HG03565 (cell line): ENCODE data around the gene STK10.

Source experiments
- ATAC-seq: cut with Tn5 transposase; IDR thresholded peaks from one replicate; pipeline ENCODE4 v1.9.1; 2021; ENCODE audit warnings: mild to moderate bottlenecking, moderate library complexity; ENCODE audit not compliant: unreplicated experiment

STK10 gene

DNA sequence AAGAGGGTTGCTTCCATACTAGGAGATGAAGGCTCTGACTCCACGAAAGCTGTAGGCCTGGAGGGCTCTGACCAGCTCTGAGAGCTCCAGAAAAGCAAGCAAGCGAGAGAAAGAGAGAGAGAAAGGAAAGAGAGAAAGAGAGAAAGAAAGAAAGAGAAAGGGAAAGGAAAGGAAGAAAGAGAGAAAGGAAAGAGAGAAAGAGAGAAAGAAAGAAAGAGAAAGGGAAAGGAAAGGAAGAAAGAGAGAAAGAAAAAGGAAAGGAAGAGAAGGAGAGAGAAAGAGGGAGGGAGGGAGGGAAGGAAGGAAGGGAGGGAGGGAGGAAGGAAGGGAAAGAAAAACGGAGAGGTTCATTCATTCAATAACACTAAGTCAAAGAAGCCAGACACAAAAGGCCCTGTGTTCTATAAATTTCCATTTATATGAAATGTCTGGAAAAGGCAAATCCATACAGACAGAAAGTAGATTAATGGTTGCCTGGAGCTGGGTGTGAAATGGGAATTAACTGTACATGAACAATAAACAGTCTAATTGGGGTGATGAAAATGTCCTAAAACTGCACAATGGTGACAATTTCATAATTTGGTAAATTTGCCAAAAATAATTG is 1.8 kb upstream of the STK10 start:
- no peak for ATAC-seq

DNA sequence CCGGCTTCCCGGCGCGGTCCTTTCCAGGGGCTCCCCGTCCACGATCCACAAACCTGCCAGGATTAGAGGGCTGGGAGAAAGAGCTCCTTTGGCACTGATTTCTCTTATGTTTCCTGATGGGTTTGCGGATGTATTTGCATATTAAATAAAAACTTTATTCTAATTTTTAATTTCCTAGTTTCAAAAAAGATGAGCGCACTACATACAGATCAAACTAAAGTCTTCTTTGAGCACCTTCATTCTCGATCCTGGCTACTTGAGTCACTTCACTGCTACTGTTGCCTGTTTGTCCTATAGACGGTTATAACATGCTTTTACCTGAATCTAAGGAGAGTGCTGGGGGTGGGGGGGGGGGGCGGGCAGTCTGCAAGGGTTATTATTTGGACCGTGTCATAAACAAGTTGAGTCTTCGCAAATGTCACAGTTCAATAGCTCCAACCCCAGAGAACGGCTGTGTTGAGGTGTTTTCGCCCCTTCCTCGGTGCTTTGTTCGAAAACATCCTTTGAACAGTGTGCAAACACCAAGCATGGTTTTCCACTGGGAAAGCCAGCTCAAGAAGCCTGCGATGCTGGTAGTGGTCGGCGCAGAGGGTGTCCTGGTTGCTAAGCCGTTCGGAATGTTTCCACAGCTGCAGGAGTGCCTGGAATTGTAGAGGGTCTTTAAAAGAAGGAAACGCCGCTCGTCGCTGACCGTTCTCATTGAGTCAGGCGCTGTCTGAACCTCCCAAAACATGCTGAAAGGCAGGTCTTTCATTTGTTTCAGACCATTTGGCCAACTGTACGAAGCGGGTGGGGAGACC is 1.1 kb upstream of the STK10 start:
- ATAC-seq: no peak

DNA sequence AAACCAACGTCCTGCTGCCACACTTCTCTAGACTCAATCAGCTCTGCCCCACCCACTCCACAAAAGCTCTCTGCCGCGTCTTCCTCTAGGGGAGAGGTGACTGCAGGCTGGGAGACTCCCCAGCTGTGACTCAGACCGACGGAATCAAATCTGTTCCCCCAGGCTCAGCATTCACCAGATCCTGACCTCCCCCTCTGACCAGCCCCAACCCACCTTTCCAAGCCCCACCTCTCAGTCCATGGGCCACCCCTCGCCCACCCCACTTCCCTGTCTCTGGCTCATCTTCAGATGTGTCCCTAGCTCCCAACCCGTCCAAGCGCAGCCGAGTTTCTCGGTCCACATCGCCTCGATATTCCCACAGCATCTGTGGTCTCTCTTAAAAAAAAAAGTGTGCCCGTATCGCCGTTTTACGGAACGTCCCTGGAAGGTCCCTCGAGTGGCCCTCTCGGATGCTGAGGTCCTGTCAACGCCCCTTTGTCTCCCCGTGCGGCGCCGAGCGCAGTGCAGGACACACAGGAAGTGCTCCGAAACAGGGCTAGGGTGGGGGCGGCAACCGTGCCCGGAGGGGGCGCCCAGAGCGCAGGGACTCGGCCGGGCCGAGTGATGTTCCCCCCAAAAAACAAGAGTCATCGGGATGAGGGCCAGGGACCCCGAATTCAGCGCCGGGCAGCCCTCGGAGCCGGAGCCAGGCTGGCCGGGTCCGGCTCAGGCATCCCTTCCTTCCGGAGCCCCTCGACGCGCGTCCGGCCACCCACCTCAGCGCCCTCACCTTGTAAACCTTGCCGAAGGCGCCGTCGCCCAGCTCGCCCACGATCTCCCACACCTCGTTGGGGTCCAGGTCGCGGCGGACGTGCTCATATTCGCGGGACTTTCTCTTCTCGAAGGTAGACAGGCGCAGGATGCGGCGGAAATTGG is 649 bp downstream of the STK10 start:
- ATAC-seq: no peak

DNA sequence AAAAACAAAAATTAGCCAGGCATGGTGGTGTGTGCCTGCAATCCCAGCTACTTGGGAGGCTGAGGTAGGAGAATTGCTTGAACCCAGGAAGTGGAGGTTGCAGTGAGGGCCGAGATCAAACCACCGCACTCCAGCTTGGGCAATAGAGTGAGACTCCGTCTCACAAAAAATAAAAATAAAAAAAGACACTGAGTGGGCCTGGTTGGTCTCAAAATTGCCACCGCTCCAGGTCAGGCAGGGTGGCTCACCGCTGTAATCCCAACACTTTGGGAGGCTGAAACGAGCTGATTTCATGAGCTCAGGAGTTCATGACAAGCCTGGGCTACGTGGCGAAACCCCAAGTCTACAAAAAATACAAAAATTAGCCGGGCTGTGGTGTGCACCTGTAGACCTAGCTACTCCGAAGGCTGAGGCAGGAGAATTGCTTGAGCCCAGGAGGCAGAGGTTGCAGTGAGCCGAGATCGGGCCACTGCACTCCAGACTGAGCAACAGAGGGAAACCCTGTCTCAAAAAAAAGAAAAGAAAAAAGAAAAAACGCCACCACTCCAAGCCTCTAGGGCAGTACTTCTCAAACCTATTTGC is 1.8 kb downstream of the STK10 start:
- no peak for ATAC-seq

DNA sequence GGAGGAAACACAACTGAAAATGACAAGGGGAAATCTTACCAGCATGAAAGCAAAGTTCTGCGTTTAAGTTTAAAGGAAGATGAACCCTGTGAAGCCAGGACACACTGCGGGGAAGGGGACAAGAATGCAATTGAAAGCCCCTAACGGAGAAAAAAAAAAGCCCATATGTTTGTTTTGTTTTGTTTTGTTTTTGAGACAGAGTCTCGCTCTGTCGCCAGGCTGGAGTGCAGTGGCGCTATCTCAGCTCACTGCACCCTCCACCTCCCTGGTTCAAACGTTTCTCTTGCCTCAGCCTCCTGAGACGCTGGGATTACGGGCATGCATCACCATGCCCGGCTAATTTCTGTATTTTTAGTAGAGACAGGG is 2.9 kb downstream of the STK10 start:
- ATAC-seq: no peak

DNA sequence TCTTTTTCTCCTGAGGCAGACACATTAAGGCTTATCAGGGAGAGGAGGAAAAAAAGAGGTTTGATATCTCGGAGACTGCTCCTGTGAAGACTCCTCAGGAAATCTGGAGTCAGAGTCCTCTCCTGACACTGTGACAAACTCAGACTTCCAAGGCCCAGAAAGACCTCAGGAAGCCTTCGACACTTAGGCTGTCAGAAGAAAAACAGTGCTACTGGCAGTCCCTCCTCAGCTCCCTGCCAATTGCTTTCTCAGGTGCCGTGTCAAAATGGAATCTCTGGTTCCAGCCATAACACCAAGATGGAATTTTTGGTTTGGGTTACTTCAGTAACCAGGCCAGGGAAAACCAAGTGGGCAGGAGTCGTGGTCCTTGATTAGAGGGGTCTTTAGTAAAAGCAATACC is 4.1 kb downstream of the STK10 start:
- no peak for ATAC-seq

DNA sequence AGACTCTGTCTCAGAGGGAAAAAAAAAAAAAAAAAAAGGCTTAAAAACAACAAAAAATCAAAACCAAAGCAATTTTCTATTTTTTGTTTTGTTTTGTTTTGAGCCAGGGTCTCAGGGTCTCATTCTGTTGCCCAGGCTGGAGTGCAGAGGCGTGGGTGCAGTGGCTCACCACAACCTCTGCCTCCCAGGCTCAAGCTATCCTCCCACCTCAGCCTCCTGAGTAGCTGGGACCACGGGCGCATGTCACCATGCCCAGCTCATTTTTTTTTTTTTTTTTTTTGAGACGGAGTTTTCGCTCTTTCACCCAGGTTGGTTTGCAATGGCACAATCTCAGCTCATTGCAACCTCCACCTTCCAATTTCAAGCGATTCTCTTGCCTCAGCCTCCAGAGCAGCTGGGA is 5.7 kb downstream of the STK10 start:
- no peak for ATAC-seq

DNA sequence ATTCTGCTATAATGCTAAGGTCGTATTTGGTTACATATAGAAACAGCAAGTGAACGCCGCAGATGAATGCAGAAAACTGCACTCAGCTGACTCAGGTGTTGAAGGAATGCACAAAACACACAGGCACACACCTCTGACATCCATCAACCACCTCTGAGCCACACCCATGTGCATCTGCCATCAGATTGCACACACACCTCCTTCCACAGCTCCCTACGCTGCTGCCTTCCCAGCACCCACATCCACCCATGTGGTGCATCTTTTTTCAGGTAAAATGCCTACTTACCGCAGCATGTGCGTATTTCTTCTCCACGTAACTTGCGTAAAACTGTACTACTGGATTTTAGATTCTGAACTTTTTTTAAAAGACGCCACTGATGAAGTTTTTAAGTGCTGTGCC is 7.1 kb downstream of the STK10 start:
- no peak for ATAC-seq

DNA sequence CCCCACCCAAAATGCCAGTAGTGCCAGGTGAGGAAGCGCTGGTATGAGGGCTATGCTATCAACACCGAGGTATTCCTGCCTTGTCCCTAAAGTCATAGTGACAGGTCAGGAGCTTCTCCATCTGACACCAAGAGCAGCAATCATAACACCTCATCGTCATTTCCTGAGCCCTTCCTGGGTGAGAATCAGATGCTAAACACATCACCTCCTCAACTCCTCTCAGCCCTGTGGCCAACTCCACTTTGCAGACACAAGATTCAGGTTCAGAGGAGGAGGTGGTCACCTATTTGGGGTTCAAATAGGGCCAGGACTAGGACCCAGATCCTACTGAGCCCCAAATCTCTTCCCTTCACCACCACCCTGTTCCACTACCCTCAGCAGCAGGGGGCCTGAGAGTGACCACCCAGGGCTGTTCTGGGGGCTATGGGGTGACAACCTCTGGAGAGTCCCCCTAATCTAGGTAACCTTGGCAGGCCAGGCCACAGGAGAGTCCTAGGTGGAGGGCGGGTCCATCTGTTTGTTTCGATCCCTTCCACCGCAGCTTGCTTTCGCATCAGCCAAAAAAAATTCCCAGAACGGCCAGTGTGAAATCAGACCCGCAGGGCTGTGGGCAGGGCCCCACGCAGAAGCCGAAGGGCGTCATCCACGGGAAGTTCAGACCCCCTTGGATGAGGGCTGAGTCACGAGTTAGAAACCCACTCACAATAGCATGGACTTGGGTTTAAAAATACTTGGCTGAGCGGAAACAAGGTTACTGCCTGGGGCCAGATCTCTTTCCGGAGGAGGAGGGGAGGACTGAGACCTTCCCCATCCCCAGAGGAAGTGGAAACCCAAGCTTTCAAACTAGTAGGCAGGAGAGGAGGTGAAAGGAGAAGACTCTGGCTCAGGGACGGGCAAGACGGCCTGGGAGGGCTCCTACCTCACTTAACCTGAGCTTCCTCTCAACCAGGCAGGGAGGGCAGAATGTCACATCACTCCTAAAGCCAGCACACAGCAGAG is 8.7 kb downstream of the STK10 start:
- no peak for ATAC-seq

DNA sequence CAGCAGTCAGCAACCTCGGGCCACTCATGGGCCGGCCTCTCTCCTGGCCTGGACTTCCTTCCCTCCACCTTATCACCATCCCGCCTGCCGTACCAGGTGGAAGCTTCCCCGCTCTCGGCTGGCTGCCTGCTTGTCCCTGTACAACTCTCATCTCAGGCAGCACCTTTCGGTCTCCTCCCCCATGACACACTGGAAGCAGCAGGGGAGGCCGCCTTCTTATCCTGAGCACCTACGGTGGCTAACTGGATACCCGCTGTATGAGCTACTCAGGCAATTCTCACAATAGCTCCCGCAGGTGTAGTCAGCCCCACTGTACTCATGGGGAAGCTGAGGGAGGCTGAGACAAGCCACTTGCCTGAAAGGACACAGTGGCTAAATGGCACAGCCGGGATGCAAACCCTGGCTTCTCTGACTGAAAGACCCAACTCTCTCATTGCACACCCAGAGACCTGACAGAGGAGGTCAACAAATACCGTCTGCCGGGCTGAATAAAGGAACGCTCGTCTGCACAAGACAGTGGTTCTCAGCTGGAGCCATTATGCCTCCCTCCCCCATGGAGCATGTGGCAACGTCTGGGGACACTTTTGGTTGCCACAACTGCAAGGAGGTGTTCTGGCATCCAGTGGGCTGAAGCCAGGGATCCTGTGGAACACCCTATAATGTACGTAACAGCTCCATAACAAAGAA is 9.6 kb downstream of the STK10 start:
- ATAC-seq: no peak

DNA sequence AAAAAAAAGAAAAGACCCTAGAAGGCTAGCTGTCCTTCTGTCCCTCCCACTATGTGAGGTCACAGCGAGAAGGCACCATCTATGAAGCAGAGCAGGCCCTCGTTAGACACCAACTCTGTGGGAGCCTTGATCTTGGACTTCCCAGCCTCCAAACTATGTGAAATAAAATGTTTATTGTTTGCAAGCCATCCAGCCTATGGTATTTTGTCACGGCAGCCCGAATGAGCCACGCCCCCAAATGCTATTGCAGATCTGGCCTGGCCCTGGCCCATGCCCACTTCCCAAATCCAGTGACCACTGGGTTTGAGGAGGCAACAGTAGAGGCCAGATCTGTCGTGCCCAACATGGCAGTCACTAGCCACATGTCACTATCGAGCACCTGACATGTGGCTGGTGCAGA is 10.8 kb downstream of the STK10 start:
- ATAC-seq: no peak

DNA sequence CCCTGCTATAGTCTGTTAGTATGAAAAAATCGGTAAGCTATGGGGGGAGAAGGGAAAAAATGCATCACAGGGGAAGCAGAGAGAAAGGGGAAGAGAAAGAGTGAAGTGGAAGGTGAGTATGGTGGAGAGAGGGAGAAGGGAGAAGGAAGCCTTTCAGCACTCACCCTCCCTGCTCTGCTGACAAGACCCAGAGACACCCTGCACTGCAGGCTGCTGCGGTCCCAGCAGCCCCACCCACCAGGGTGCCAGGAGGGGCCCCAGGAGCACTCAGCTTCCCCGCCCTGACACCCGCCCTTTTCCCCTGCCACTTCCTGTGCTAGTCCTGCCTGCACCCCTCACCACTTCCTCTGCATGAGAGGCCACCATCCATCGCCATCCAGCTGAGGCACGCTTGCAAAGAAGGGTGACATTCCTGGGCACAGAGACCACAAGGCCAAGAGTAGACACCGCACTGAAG is 12.7 kb downstream of the STK10 start:
- peak; percentile 50 for ATAC-seq

DNA sequence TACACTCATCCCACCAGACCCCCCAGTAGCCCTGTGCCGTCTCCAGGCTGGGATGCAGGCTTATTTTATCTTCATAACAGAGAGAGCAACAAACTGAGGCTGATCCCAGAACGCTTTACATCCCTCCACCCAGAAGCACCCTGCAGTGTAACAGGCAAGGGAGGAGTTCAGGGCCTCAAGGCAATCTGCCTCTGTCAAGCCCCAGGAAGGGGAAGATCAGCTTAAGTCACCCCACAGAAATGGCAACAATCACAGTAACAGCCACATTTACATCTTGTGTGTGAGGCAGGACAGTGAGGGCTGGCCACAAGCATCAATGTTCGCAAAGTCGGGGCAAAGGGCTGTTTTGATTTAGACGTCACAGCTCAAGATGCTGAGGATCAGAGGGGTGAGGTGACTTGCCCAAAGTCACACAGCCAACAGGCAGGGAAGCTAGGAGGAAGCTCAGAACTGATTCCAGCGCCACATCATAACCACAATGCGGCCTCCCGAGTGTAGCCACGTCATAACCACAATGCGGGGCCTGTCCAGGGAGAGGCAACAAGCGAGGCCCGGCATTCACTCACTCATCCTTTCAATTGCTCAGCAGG is 14.4 kb downstream of the STK10 start:
- ATAC-seq: no peak

DNA sequence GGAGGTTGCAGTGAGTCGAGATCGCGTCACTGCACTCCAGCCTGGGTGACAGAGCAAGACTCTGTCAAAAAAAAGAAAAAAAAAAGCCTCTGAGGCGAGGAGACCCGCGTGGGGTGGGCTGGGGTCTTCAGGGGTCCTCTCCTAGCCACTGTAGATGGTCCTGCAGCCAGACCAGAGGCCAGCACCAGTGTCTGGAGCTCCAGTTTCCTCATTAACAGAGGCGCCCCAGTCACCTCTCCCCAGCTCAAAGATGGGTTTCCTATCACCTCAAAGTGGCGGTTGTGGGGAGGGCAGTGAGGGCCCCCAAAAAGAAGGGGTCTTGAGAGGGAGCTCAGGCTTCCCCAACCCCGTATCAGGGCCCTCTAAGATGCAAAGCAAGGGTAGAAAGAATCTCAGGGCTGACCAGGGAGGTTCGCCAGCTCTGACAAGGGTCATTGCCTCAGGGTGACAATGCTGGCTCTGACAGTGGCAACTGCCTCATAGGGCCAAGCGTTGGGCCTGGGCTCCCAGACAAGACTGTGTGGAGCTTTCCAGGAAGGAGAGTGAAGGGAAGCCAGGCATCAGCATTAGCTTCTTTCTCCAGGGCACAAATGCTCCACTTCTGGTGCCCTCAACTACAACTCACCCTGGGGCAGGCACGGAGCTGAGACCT is 15.0 kb downstream of the STK10 start:
- no peak for ATAC-seq

DNA sequence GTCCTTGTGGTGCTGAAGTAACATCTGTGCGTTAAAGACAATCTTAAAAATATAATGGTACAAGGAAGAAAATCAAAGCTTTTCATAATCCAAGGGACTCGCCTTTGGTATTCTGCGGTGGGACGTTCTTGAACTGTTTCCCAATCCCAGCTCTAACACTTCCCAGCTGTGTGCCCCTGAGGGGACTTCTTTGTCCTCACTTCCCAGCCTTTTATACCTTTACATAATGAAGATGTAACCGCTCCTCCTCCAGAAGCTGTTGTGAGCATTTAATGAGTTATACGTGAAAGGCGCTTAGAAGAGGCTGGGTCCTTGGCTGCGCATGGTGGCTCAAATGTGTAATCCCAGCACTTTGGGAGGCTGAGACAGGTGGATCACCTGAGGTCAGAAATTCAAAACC is 16.9 kb downstream of the STK10 start:
- ATAC-seq: no peak

DNA sequence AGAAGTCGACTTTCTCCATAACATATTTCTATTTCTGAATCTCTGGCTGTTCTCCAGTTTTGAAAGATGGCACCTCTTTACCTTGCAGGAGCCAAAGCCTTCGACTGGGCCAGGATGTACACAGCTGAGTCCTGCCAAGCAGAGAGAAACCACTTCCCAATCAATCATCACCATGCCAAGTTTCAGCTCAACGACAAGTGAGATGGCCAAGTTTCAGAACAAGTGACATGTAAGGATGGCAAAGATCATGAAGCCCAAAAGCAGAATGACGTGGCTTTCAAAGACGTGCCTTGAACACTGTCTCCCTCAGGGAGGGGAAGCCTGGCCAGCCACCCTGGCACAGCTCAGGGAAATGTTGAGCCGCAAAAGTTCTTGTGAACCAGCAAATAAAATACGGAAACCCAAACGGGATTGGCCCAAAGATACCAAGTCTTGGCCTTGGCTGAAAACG is 17.7 kb downstream of the STK10 start:
- no peak for ATAC-seq

DNA sequence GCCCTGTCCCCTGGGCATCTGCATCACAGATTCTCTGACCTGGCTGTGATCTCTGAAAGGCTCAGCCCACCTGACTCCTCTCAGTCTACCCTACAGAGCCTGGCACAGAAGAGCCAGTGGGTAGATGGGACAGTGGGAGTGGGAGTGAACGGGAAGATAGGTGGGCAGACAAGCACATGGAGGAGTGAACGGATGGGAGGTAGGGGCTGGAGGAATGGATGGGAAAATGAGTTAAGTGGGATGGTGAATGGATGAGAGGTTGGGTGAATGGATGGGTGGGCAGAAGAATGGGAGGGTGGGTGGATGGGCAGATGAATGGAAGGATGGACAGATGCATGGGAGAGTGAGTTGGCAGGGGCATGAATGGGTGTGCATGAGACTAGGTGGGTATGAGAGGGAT is 18.8 kb downstream of the STK10 start:
- ATAC-seq: no peak

DNA sequence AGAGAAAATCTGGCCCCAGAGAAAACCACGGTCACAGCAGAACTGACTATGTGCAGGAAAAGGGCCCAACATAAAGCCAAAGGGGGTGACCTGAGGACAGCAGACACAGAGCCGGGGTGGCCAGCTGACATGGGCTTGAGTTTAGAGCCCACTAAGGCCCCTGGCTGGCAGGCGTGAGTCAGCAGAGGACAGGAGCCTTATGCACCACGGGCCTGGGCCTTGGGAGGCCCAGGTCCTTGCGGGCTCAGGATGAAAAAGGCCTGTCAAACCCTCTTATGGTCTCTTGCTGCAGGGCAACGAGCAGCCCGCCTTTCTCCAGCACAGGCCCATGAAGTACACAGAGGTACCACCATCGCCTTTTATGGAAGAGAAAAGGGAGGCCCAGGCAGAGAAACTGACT is 19.7 kb downstream of the STK10 start:
- no peak for ATAC-seq

DNA sequence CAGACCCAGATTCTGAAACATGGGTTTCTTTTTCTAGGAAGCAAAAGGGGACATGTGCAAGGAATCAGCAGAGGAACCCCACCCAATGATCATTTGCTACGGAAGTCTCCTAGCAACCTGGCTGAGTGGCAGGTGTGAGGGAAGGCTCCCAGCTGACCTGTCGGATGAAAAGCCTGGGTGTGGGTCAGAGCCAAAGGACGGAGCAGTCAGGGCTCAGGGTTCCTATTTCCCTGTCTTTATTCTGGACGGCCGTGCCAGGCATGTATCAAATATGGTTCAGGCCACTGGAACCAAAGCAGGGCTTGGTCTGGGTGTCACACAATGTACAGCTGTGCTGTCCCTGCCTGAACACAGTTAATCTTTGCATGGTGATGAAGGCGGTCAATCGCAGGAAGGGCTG is 20.1 kb downstream of the STK10 start:
- no peak for ATAC-seq
